OCI-LY7 (cell line): ENCODE measurements around the gene CWC25. TPM values are rescaled to one million over a fixed set of nuclear protein-coding genes. Genes with fewer than 3 reads are reported as not detected.
A peak's percentile ranks its signal among the peaks of the same experiment; 100 is the strongest.

Experiments used
- BruUV-seq: library from RNA; stranded (reverse); fragments of 400-500 nt; replicated peaks from 2 replicates; lab custom pipeline; 2021; lab: Mats Ljungman, UMichigan
- CTCF ChIA-PET: fragments of 300-600 bp; sonication (Branson Sonifier 250); formaldehyde crosslinking; loops from one replicate; lab custom pipeline; 2022; ENCODE audit warnings: antibody characterized with exemption; ENCODE audit not compliant: unreplicated experiment; lab: Charles Lee
- POLR2A ChIA-PET: fragments of 300-600 bp; sonication (Branson Sonifier 250); formaldehyde crosslinking; loops from one replicate; lab custom pipeline; 2022; ENCODE audit warnings: antibody characterized with exemption; lab: Charles Lee
- DNase-seq: peaks from one replicate; pipeline ENCODE4 v3.0.0-alpha.2; 2015; ENCODE audit warnings: low spot score
- H2AFZ ChIP-seq: fragments of 200-600 bp; sonication (generic), shearing (Covaris generic); 2 replicates; pipeline ENCODE4 v1.6.1; 2014; ENCODE audit warnings: mild to moderate bottlenecking, antibody characterized with exemption, low read length, moderate library complexity
- H3K27ac ChIP-seq: fragments of 200-600 bp; sonication (generic); 2 replicates; pipeline ENCODE4 v1.5.1; 2014; ENCODE audit warnings: mixed run types, low read depth, mild to moderate bottlenecking, moderate library complexity, low read length, inconsistent platforms; ENCODE audit not compliant: poor library complexity, severe bottlenecking
- H3K36me3 ChIP-seq: fragments of 200-600 bp; sonication (generic); 2 replicates; pipeline ENCODE4 v1.6.1; 2014; ENCODE audit warnings: mild to moderate bottlenecking, antibody characterized with exemption, low read length, moderate library complexity, mixed read lengths; ENCODE audit not compliant: insufficient read depth
- H3K4me1 ChIP-seq: fragments of 200-600 bp; sonication (generic); 2 replicates; pipeline ENCODE4 v1.5.1; 2014; ENCODE audit warnings: mild to moderate bottlenecking, low read length; ENCODE audit not compliant: insufficient read depth, poor library complexity, severe bottlenecking
- H3K4me2 ChIP-seq: fragments of 200-600 bp; sonication (generic); 2 replicates; pipeline ENCODE4 v1.6.1; 2014; ENCODE audit warnings: mild to moderate bottlenecking, low read length
- H3K4me3 ChIP-seq: fragments of 200-600 bp; sonication (generic); 2 replicates; pipeline ENCODE4 v1.5.1; 2014; ENCODE audit warnings: mild to moderate bottlenecking, low read depth, low read length; ENCODE audit not compliant: poor library complexity, severe bottlenecking
- H3K79me2 ChIP-seq: fragments of 200-600 bp; sonication (generic); 2 replicates; pipeline ENCODE4 v1.6.1; 2016; ENCODE audit warnings: low read depth, mild to moderate bottlenecking, low read length, moderate library complexity, mixed read lengths; ENCODE audit not compliant: insufficient read depth
- H3K9me2 ChIP-seq: fragments of 200-600 bp; sonication (generic); 2 replicates; pipeline ENCODE4 v1.6.1; 2016; ENCODE audit warnings: mild to moderate bottlenecking, low read length, mixed read lengths; ENCODE audit not compliant: insufficient read depth
- H3K9me3 ChIP-seq: fragments of 200-600 bp; sonication (generic); 2 replicates; pipeline ENCODE4 v1.6.1; 2014; ENCODE audit warnings: mild to moderate bottlenecking, mixed run types, low read length, mixed read lengths
- H4K20me1 ChIP-seq: fragments of 200-600 bp; sonication (generic); 2 replicates; pipeline ENCODE4 v1.6.1; 2014; ENCODE audit warnings: mild to moderate bottlenecking, antibody characterized with exemption, low read length, moderate library complexity, mixed read lengths; ENCODE audit not compliant: insufficient read depth
- CTCF ChIP-seq: fragments of 200-600 bp; sonication (generic); conservative IDR thresholded peaks from 2 replicates; pipeline ENCODE4 v1.5.1; 2014; ENCODE audit warnings: mild to moderate bottlenecking, antibody characterized with exemption, low read length, moderate library complexity, mixed read lengths
- EZH2phosphoT487 ChIP-seq: fragments of 200-600 bp; sonication (generic); IDR thresholded peaks from 2 replicates; pipeline ENCODE4 v1.6.1; 2018; ENCODE audit warnings: low read depth, borderline replicate concordance, mild to moderate bottlenecking, mixed run types, antibody characterized with exemption, low read length, moderate library complexity, mixed read lengths
- intact Hi-C: fragments of 100-400 bp; cut with micrococcal nuclease; formaldehyde crosslinking; loops from one replicate; pipeline ENCODE4 v1.10.0; 2022; ENCODE audit not compliant: unreplicated experiment
- total RNA-seq, 2 experiments: library from RNA; depleted of rRNA in 1 of 2; stranded (reverse); fragments of >200 nt in 1 of 2; shearing (Covaris generic) in 1 of 2; gene quantifications; 2 replicates each; pipeline ENCODE4 v1.2.3, GENCODE V29; 2014 to 2022

Gene CWC25
- total RNA-seq, 2 experiments from 2014 or later = 22.2 to 26.8 TPM

- TF ChIP-seq CTCF (no peak), EZH2phosphoT487 (no peak)
- Histone ChIP-seq H3K9me3 (no peaks in the 10 kb centered on the region), H2AFZ (peak within 1 kb of the TSS; percentile 56), H4K20me1 (no peaks in the 10 kb centered on the region), H3K4me3 (peak within 1 kb of the TSS; percentile 97), H3K36me3 (peaks cover 52% of the 10 kb centered on the region), H3K79me2 (peaks cover 31% of the 10 kb centered on the region), H3K9me2 (no peaks in the 10 kb centered on the region), H3K4me2 (peak within 1 kb of the TSS; percentile 98), H3K4me1 (peaks cover 21% of the 10 kb centered on the region), H3K27ac (peak within 1 kb of the TSS; percentile 80)
- no TSS peak for BruUV-seq
- peak; percentile 97 for DNase-seq
- ChIA-PET CTCF (no interaction called here), POLR2A (interaction anchor here (0.6 to 1.3 kb wide), 4 partner anchors 9 to 70 kb away, joined by 3 to 4 read pairs (median 3); partner anchors contain the start of gene LASP1)
- intact Hi-C loops = loop anchor here (1.0 kb wide), 1 partner anchor 70 kb away; no protein-coding TSS in a partner anchor
These were observed 25.5 kb downstream of the CWC25 start, which contains the start of gene PIP4K2B for GRCh38 chr17:38799501-38800236. Gene PIP4K2B (minus strand): TSS chr17:38799556. CDS start chr17:38799424, 132 bp downstream.

GRCh38 chr17:38798614-38799500 is 26.3 kb downstream of the CWC25 start:
- Histone ChIP-seq H3K4me1 (peaks cover 21% of the 10 kb centered on the region), H3K36me3 (peaks cover 45% of the 10 kb centered on the region), H3K4me3 (peak overlapping the region; percentile 97), H3K79me2 (peaks cover 39% of the 10 kb centered on the region), H3K4me2 (peak overlapping the region; percentile 98), H3K27ac (peak overlapping the region; percentile 66), H3K9me2 (no peaks in the 10 kb centered on the region), H2AFZ (peak overlapping the region; percentile 56), H3K9me3 (no peaks in the 10 kb centered on the region), H4K20me1 (no peaks in the 10 kb centered on the region)
- DNase-seq = no peak
- peak; percentile 38; the same call in 1 of the 2 replicates for TF ChIP-seq CTCF
- TF ChIP-seq EZH2phosphoT487 = no peak
- intact Hi-C loops = no loop called here
- ChIA-PET POLR2A (interaction anchor here (0.6 to 1.3 kb wide), 4 partner anchors 20 to 71 kb away, joined by 3 to 5 read pairs (median 4); partner anchors contain the start of gene LASP1), CTCF (interaction anchor here (0.6 to 0.7 kb wide), 2 partner anchors 107 to 370 kb away, joined by 3 to 5 read pairs; no protein-coding TSS in a partner anchor)
- BruUV-seq = no TSS peak
